A673 (cell line): ENCODE measurements around the gene CNNM1.

Experiments
- CTCF ChIP-seq: fragments of 300-800, 200-600 bp; sonication (generic); conservative IDR thresholded peaks from 2 replicates; pipeline ENCODE4 v1.5.1; 2017; ENCODE audit warnings: low read depth, mild to moderate bottlenecking, antibody characterized with exemption, low read length, moderate library complexity, mixed read lengths
- EZH2 ChIP-seq: fragments of 200-600 bp; sonication (generic); IDR thresholded peaks from 2 replicates; pipeline ENCODE4 v1.6.1; 2017; ENCODE audit warnings: borderline replicate concordance, low read depth, mild to moderate bottlenecking, mixed read lengths, antibody characterized with exemption, low read length; ENCODE audit not compliant: poor library complexity, severe bottlenecking

DNA sequence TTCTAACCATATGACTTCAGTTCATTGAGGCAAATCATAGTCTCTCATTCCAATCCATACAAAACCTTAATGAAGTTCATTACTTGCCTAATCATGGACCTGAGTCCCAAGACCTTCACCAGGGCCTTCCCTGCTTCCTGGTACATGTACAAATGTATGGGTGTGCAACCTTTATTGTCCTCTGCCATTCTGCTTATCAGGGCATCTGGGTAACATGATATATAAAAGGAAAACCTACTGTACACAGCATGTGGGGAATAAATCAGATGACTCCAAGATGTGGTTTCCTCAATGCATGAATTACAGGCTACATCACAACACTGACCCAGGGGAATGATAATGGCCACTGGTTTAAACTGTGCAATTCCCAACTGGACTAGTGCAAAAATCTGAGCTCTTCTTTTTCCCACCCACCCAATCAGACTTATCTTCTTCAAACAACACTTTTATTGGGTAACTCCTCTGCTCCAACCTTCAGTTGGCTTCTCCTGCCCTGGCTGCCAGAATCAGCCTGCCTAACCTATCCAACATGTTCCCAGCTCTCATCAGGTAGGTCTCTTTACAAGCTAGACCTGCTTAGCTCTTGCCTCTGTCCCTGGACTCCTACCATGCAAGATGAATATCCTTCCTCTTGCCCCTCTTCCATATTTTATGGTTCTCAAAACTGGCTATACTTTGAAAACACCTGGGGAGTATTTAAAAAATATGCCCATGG is 89.9 kb downstream of the CNNM1 start:
- no peak for TF ChIP-seq CTCF
- no peak for TF ChIP-seq EZH2
